HepG2 (cell line): ENCODE results near the gene CPT1C. TPM values are rescaled to one million over a fixed set of nuclear protein-coding genes. Genes with fewer than 3 reads are reported as not detected.

Experiments used
- FOXP1 ChIP-seq, 2 experiments: fragments of 450-650 bp in 1 of 2; IDR thresholded peaks; 2 replicates each; pipeline ENCODE4 v1.6.1; 2017 to 2018; ENCODE audit warnings: antibody characterized with exemption in 1 of 2
- GZF1 ChIP-seq: sonication (generic); formaldehyde crosslinking; IDR thresholded peaks from 2 replicates; pipeline ENCODE4 v1.5.1; 2020; ENCODE audit warnings: mild to moderate bottlenecking, missing genetic modification reagents
- HNF4A ChIP-seq: sonication (generic); formaldehyde crosslinking; IDR thresholded peaks from 2 replicates; pipeline ENCODE4 v1.4.0; 2020; ENCODE audit warnings: missing genetic modification reagents
- ISL2 ChIP-seq: sonication (generic); formaldehyde crosslinking; IDR thresholded peaks from 2 replicates; pipeline ENCODE4 v1.5.0; 2020; ENCODE audit warnings: missing genetic modification reagents
- KDM3A ChIP-seq: IDR thresholded peaks from 2 replicates; pipeline ENCODE4 v1.6.1; 2018; ENCODE audit warnings: low read depth, missing compliant biosample characterization
- KLF12 ChIP-seq: sonication (generic); formaldehyde crosslinking; IDR thresholded peaks from 2 replicates; pipeline ENCODE4 v1.4.0; 2020; ENCODE audit warnings: missing genetic modification reagents, borderline replicate concordance
- KLF6 ChIP-seq: IDR thresholded peaks from 2 replicates; pipeline ENCODE4 v1.8.0; 2016; ENCODE audit warnings: missing biosample characterization, missing genetic modification reagents
- MLLT10 ChIP-seq: sonication (generic); formaldehyde crosslinking; IDR thresholded peaks from 2 replicates; pipeline ENCODE4 v1.4.0; 2020; ENCODE audit warnings: missing genetic modification reagents
- PAF1 ChIP-seq: IDR thresholded peaks from 2 replicates; pipeline ENCODE4 v1.6.1; 2016; ENCODE audit warnings: missing genetic modification reagents, missing compliant biosample characterization
- POLR2A ChIP-seq, 2 experiments: IDR thresholded peaks; 2 replicates each; pipeline ENCODE4 v1.6.1; 2011; ENCODE audit warnings: low read depth in 2 of 2, low read length in 2 of 2, mild to moderate bottlenecking in 1 of 2, moderate library complexity in 1 of 2; ENCODE audit not compliant: insufficient read depth in 1 of 2
- SCMH1 ChIP-seq: sonication (generic); formaldehyde crosslinking; IDR thresholded peaks from 2 replicates; pipeline ENCODE4 v1.9.0; 2021; ENCODE audit warnings: missing genetic modification reagents, mild to moderate bottlenecking, borderline replicate concordance
- ZNF160 ChIP-seq: sonication (generic); formaldehyde crosslinking; IDR thresholded peaks from 2 replicates; pipeline ENCODE4 v1.8.0; 2022; ENCODE audit warnings: mild to moderate bottlenecking, inconsistent platforms, missing genetic modification reagents
- ZNF501 ChIP-seq: sonication (generic); formaldehyde crosslinking; IDR thresholded peaks from 2 replicates; pipeline ENCODE4 v1.5.1; 2020; ENCODE audit warnings: mild to moderate bottlenecking, moderate library complexity, missing genetic modification reagents
- ZNF7 ChIP-seq: IDR thresholded peaks from 2 replicates; pipeline ENCODE4 v1.6.1; 2016; ENCODE audit warnings: missing biosample characterization, missing genetic modification reagents
- ZNF776 ChIP-seq: sonication (generic); formaldehyde crosslinking; IDR thresholded peaks from 2 replicates; pipeline ENCODE4 v1.4.0; 2020; ENCODE audit warnings: mild to moderate bottlenecking, missing genetic modification reagents
- polyA plus RNA-seq, 8 experiments: library from polyadenylated mRNA; depleted of rRNA in 3 of 8; stranded (reverse) in 7 of 8; unstranded in 1 of 8; fragments of >200 nt; fragmentation: Illumina TruSeq in 4 of 8; extraction: Trizol in 4 of 8; gene quantifications; 2 replicates each; pipeline versions ENCODE4 v1.2.1 to v1.2.3, GENCODE V29; 2011 to 2016; ENCODE audit warnings: low read depth in 4 of 8, missing spikeins in 1 of 8, mixed read lengths in 1 of 8; ENCODE audit not compliant: insufficient read depth in 1 of 8
- total RNA-seq, 5 experiments: library from RNA; depleted of rRNA; stranded (reverse); fragments of >200 nt; fragmentation: Illumina TruSeq; extraction: Trizol; gene quantifications; 2 replicates each; pipeline ENCODE4 v1.2.3, GENCODE V29; 2016; ENCODE audit warnings: low read depth in 1 of 5
- TF ChIP-seq, protein P1 (sequence below): IDR thresholded peaks from 2 replicates; pipeline ENCODE4 v1.6.1; 2012; ENCODE audit warnings: low read length, improper control_type of control experiment
- TF ChIP-seq, protein P2 (sequence below): sonication (generic); formaldehyde crosslinking; conservative IDR thresholded peaks from 2 replicates; pipeline ENCODE4 v1.8.0; 2022; ENCODE audit warnings: missing genetic modification reagents
- TF ChIP-seq, protein P3 (sequence below): sonication (generic); formaldehyde crosslinking; IDR thresholded peaks from 2 replicates; pipeline ENCODE4 v1.5.0; 2020; ENCODE audit warnings: mild to moderate bottlenecking, missing genetic modification reagents, moderate library complexity
- TF ChIP-seq, protein P4 (sequence below): sonication (generic); formaldehyde crosslinking; IDR thresholded peaks from 2 replicates; pipeline ENCODE4 v1.9.0; 2021; ENCODE audit warnings: missing genetic modification reagents, borderline replicate concordance
- TF ChIP-seq, protein P5 (sequence below): sonication (generic); formaldehyde crosslinking; IDR thresholded peaks from 2 replicates; pipeline ENCODE4 v1.9.0; 2021; ENCODE audit warnings: missing genetic modification reagents, borderline replicate concordance

Gene CPT1C
- total and polyA plus RNA-seq, 2 of the 13 experiments (the other 11 are each of a cell fraction or from before 2014, with no cell fraction given), result 0.18 TPM; not detected in 1

DNA sequence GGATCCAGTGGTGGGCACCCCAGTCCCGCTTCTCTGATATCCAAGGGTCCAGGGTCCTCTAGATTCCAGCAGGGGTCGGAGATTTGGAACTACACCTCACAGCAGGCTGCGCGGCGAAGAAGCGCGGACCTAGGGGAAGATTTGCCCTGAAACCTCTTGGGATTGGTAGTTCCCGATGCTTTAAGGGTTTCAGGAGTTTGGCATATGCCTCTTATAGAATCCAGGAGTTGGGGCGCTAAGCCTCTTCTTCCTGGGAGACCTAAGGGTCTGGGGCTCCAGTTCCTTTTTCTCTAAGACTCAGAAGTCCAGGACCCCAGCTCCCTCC is 24.8 kb upstream of the CPT1C start (continued):
- TF ChIP-seq, protein P1, sequence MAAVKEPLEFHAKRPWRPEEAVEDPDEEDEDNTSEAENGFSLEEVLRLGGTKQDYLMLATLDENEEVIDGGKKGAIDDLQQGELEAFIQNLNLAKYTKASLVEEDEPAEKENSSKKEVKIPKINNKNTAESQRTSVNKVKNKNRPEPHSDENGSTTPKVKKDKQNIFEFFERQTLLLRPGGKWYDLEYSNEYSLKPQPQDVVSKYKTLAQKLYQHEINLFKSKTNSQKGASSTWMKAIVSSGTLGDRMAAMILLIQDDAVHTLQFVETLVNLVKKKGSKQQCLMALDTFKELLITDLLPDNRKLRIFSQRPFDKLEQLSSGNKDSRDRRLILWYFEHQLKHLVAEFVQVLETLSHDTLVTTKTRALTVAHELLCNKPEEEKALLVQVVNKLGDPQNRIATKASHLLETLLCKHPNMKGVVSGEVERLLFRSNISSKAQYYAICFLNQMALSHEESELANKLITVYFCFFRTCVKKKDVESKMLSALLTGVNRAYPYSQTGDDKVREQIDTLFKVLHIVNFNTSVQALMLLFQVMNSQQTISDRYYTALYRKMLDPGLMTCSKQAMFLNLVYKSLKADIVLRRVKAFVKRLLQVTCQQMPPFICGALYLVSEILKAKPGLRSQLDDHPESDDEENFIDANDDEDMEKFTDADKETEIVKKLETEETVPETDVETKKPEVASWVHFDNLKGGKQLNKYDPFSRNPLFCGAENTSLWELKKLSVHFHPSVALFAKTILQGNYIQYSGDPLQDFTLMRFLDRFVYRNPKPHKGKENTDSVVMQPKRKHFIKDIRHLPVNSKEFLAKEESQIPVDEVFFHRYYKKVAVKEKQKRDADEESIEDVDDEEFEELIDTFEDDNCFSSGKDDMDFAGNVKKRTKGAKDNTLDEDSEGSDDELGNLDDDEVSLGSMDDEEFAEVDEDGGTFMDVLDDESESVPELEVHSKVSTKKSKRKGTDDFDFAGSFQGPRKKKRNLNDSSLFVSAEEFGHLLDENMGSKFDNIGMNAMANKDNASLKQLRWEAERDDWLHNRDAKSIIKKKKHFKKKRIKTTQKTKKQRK, result no peak
- TF ChIP-seq, protein P2, sequence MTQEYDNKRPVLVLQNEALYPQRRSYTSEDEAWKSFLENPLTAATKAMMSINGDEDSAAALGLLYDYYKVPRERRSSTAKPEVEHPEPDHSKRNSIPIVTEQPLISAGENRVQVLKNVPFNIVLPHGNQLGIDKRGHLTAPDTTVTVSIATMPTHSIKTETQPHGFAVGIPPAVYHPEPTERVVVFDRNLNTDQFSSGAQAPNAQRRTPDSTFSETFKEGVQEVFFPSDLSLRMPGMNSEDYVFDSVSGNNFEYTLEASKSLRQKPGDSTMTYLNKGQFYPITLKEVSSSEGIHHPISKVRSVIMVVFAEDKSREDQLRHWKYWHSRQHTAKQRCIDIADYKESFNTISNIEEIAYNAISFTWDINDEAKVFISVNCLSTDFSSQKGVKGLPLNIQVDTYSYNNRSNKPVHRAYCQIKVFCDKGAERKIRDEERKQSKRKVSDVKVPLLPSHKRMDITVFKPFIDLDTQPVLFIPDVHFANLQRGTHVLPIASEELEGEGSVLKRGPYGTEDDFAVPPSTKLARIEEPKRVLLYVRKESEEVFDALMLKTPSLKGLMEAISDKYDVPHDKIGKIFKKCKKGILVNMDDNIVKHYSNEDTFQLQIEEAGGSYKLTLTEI (CRISPR knock-in tag), result no peak
- TF ChIP-seq FOXP1 (IDR thresholded peaks at IDR 0.05) (no peak), FOXP1 (CRISPR knock-in tag; IDR thresholded peaks at IDR 0.05) (no peak), KLF6 (CRISPR knock-in tag) (no peak), POLR2A (IDR thresholded peaks at IDR 0.05; ENCODE audit: insufficient read depth in 1 of 2, low read depth in 2 of 2, low read length in 2 of 2) (no peak), GZF1 (CRISPR knock-in tag) (no peak), ZNF7 (CRISPR knock-in tag) (no peak), HNF4A (CRISPR knock-in tag) (no peak), ZNF501 (no peak), KLF12 (CRISPR knock-in tag) (0 out of 2 replicates have a peak, but pooled peaks have one; percentile 2), SCMH1 (no peak), ZNF160 (no peak), ISL2 (CRISPR knock-in tag) (0 out of 2 replicates have a peak, but pooled peaks have one; percentile 1), ZNF776 (CRISPR knock-in tag) (no peak), MLLT10 (CRISPR knock-in tag) (no peak), PAF1 (no peak), KDM3A (no peak)
- TF ChIP-seq, protein P3, sequence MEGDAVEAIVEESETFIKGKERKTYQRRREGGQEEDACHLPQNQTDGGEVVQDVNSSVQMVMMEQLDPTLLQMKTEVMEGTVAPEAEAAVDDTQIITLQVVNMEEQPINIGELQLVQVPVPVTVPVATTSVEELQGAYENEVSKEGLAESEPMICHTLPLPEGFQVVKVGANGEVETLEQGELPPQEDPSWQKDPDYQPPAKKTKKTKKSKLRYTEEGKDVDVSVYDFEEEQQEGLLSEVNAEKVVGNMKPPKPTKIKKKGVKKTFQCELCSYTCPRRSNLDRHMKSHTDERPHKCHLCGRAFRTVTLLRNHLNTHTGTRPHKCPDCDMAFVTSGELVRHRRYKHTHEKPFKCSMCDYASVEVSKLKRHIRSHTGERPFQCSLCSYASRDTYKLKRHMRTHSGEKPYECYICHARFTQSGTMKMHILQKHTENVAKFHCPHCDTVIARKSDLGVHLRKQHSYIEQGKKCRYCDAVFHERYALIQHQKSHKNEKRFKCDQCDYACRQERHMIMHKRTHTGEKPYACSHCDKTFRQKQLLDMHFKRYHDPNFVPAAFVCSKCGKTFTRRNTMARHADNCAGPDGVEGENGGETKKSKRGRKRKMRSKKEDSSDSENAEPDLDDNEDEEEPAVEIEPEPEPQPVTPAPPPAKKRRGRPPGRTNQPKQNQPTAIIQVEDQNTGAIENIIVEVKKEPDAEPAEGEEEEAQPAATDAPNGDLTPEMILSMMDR (CRISPR knock-in tag), result no peak
- TF ChIP-seq, protein P4, sequence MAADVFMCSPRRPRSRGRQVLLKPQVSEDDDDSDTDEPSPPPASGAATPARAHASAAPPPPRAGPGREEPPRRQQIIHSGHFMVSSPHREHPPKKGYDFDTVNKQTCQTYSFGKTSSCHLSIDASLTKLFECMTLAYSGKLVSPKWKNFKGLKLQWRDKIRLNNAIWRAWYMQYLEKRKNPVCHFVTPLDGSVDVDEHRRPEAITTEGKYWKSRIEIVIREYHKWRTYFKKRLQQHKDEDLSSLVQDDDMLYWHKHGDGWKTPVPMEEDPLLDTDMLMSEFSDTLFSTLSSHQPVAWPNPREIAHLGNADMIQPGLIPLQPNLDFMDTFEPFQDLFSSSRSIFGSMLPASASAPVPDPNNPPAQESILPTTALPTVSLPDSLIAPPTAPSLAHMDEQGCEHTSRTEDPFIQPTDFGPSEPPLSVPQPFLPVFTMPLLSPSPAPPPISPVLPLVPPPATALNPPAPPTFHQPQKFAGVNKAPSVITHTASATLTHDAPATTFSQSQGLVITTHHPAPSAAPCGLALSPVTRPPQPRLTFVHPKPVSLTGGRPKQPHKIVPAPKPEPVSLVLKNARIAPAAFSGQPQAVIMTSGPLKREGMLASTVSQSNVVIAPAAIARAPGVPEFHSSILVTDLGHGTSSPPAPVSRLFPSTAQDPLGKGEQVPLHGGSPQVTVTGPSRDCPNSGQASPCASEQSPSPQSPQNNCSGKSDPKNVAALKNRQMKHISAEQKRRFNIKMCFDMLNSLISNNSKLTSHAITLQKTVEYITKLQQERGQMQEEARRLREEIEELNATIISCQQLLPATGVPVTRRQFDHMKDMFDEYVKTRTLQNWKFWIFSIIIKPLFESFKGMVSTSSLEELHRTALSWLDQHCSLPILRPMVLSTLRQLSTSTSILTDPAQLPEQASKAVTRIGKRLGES (CRISPR knock-in tag), result no peak
- TF ChIP-seq, protein P5, sequence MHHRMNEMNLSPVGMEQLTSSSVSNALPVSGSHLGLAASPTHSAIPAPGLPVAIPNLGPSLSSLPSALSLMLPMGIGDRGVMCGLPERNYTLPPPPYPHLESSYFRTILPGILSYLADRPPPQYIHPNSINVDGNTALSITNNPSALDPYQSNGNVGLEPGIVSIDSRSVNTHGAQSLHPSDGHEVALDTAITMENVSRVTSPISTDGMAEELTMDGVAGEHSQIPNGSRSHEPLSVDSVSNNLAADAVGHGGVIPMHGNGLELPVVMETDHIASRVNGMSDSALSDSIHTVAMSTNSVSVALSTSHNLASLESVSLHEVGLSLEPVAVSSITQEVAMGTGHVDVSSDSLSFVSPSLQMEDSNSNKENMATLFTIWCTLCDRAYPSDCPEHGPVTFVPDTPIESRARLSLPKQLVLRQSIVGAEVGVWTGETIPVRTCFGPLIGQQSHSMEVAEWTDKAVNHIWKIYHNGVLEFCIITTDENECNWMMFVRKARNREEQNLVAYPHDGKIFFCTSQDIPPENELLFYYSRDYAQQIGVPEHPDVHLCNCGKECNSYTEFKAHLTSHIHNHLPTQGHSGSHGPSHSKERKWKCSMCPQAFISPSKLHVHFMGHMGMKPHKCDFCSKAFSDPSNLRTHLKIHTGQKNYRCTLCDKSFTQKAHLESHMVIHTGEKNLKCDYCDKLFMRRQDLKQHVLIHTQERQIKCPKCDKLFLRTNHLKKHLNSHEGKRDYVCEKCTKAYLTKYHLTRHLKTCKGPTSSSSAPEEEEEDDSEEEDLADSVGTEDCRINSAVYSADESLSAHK (CRISPR knock-in tag), result no peak
